NCI-H69 (cell line): ENCODE measurements around the gene ZNF683.

Source experiments
- DNase-seq: peaks from one replicate; lab custom pipeline; 2025; lab: John Stamatoyannopoulos, UW

ZNF683 gene

DNA sequence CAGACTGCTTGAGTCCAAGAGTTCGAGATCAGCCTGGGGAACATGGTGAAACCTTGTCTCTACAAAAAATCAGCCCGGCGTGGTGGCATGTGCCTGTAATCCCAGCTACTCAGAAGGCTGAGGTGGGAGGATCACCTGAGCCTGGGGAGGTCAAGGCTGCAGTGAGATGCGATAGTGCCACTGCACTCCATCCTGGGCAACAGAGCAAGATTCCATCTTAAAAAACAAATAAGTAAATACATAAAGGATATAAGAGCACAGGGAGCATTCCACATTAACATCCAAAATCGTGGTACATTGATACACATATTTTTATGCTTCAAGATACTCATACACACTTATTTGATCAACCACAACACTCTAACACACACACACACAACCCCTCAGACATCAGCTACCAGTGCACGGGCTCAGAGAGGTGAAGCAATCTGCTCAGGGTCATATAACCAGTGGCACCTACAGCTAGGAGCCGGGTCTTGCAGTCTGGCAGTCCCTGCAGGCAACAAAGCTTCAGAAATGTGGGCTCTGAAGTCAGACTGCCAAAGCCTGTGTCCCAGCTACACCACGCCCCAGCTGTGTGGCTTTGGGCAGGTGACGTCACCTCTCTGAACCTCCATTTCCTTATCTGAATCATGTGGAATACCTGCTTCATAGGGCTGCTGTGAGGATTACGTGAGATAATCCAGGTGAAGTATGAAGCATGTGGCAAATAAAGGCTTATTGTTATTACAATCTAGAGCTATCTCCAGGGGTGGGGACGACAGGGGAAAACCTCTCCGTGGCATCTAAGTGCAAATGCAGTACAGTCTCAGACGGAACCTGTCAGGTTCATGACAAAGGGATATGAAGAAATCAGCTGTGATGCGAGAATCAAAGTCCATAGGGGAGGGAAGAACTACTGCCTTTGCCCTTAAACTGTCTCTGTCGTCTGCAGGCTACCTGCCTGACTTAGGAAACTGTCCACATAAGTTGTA, 13.9 kb downstream of the ZNF683 start:
- peak; percentile 13 for DNase-seq

DNA sequence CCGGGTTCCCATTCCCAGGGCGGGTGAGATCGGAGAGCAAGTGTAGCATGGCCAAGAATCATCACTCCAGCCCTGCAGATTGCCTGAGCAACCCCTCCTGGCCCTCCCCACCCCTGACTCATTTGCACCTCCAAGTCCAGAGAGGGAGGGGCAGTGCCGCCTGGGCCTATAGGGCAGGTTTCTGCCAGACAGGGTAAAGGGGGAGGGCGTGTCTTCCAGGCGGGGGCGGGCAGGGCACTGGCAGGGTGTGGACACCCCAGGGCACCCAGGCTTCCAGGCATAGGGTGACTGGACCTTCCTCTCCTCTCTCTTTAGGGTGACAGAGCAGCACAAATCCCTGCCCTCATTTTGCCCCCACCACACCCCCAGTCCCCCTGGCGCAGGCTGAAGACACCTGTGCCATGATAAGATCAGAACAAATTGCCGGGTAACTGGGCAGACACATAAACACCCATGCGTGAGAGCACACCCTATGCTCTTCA, 15.4 kb downstream of the ZNF683 start:
- peak; percentile 14 for DNase-seq

- no peak for DNase-seq
Observed at GRCh38 chr1:26356106-26356505, 16.4 kb downstream of the ZNF683 start.

- DNase-seq = no peak
Observed at GRCh38 chr1:26354972-26355371, 17.6 kb downstream of the ZNF683 start.

DNA sequence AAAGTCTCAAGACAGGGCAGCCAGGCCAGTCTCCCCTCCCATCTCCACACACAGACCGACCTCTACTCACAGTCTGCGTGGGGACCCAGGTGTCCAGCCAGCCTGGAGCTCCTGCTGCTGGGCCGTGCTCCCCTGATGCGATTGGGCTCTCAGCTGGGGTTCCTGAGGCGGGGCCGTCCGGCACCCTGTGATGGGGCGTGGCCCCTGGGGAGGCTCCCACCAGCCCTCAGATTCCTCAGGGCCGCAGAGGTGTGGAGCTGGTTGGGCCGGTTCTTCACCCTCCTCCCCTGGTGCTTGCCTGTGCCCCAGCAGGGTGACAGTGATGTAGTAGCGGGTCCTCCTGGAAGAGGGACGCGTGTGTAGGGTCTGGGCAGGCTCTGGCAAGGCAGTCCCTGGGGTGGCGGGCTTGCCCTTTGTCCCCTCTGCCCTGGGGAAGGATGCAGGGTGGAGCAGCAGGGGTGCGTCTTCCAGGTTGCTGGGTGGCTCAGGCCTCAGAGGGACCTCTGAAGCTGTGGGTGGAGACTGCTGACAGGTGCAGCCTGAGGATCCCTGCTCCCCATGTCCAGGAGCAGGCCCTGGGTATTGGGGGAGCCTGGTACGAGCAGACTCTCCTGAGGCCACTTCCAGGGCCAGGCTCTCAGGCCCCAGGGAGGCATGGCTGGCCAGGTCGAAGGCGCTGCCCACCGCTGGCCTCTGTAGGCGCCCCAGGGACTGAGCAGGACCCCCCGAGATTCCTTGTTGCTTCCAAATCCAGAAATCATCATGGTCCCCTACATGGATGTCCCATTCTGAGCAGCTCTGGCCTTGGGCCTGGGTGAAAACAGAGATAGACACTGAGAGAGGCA, 18.4 kb downstream of the ZNF683 start, which contains the start of gene CRYBG2:
CRYBG2 (minus strand) TSS at position 155 of the 845 bp plus-strand sequence. CDS start 7,473 bp downstream, outside the sequence.
- DNase-seq = no peak

GRCh38 chr1:26353210-26353859, 19.2 kb downstream of the ZNF683 start:
- peak; percentile 70 for DNase-seq

- DNase-seq = no peak
Observed at GRCh38 chr1:26352338-26352679, 20.2 kb downstream of the ZNF683 start.

GRCh38 chr1:26351590-26352337, 20.8 kb downstream of the ZNF683 start:
- DNase-seq = no peak

GRCh38 chr1:26350701-26351589, 21.6 kb downstream of the ZNF683 start:
- no peak for DNase-seq

- DNase-seq = no peak
Observed at GRCh38 chr1:26350343-26350700, 22.2 kb downstream of the ZNF683 start.

- DNase-seq = no peak
Observed at GRCh38 chr1:26349877-26350244, 22.7 kb downstream of the ZNF683 start.

- DNase-seq = no peak
Observed at GRCh38 chr1:26349188-26349876, 23.2 kb downstream of the ZNF683 start.

DNA sequence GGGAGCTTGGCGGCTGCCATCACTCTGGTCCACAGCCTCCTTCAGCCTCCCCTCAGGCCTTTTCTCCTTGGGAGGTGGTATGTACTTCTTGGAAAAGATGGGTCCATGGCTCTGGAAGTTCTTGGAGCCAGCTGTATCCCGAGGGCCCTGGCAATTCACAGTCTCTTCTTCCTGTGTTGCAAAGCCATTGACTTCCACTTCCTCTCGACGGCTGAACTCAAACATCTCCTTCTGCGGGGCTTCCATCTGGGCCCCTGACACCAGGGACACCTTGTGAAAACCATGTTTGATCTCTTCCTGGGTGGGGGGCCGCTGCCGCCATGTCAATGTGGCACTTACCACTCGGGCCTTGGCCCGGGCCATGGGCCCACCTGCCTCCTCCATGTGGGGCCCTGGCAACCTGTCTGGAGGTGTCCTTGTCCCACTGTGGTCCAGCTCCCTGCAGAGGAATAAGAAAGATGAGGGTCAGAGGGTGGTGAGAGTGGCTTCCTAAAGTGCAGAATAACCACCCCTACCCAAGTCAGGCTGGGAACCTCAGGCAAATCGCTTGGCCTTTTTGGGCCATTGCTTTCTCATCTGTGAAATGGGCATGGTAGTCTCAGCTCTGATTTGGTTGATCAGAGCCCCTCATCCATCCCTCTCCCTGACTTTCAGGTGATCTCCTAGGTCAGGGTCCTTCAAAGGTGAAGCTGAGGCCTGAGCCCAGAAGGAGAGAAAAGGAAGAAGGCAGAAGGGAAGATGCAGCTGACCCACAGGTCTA, 26.1 kb downstream of the ZNF683 start:
- no peak for DNase-seq

- DNase-seq = no peak
Observed at GRCh38 chr1:26345718-26346117, 26.8 kb downstream of the ZNF683 start.

- no peak for DNase-seq
Observed at GRCh38 chr1:26344147-26344920, 28.2 kb downstream of the ZNF683 start.

DNA sequence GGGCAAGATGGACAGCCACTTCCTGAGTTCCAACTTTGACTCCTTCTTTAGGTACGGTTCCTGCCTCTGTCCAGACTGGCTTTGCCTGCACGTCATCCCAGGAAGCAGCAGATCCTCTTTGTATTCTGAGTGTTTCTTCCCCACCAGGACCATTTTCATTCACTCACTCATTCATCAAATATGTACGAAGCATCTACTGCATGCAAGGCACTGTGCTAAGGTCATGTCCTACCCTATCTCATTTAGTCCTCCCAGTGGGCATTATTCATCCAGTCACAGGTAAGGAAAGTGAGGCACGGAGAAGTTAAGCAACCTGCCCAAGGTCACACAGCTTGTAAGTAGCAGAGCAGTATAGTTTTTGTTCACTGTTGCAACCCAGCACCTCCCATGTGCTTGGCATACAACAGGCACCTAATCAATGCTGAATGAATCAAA, 32.5 kb downstream of the ZNF683 start:
- DNase-seq = no peak

- no peak for DNase-seq
Observed at GRCh38 chr1:26338670-26339069, 33.9 kb downstream of the ZNF683 start.

- no peak for DNase-seq
Observed at GRCh38 chr1:26337625-26338024, 34.9 kb downstream of the ZNF683 start.
